ENCODE measurements around the gene ATG16L1.

The ATG16L1 gene

GRCh38 chr2:233226511-233227031 is 24.9 kb upstream of the ATG16L1 start:
- no peak overlapping the region for H3K4me3 ChIP-seq (ENCODE audit: low read length)
- no peak overlapping the region for H2AFZ ChIP-seq (ENCODE audit: low read length)
- no peaks in the 10 kb centered on the region for H3K79me2 ChIP-seq (ENCODE audit: low read length)
- no peaks in the 10 kb centered on the region for H3K36me3 ChIP-seq (replicated peaks; ENCODE audit: insufficient read depth, low read length)
- no peak overlapping the region for H3K9ac ChIP-seq (ENCODE audit: low read length)
- no peaks in the 10 kb centered on the region for H3K4me1 ChIP-seq (ENCODE audit: low read length)
- H3K9me2 ChIP-seq (replicated peaks; ENCODE audit: insufficient read depth, low read length) = no peaks in the 10 kb centered on the region
- H3K9me3 ChIP-seq (replicated peaks; ENCODE audit: insufficient read depth, low read length) = no peaks in the 10 kb centered on the region
- H3K27me3 ChIP-seq (replicated peaks; ENCODE audit: insufficient read depth, low read length) = no peaks in the 10 kb centered on the region
- no peaks in the 10 kb centered on the region for H4K20me1 ChIP-seq (ENCODE audit: insufficient read depth, low read length)
- no peaks in the 10 kb centered on the region for H3F3A ChIP-seq (ENCODE audit: insufficient read depth, low read length)
- no peak for DNase-seq
- no peak overlapping the region for H3K4me2 ChIP-seq (ENCODE audit: low read depth, low read length)
- H3K27ac ChIP-seq (ENCODE audit: low read length) = no peak overlapping the region
- TF ChIP-seq EZH2 (optimal IDR thresholded peaks at IDR 0.05; ENCODE audit: low read depth, low read length) = no peak
- TF ChIP-seq EZH2phosphoT487 (IDR thresholded peaks at IDR 0.05; ENCODE audit: low read length) = no peak
- TF ChIP-seq CTCF (IDR thresholded peaks at IDR 0.05; ENCODE audit: low read length) = no peak

- Histone ChIP-seq H3K36me3 (replicated peaks; ENCODE audit: insufficient read depth, low read length) (no peaks in the 10 kb centered on the region), H3K27me3 (replicated peaks; ENCODE audit: insufficient read depth, low read length) (no peaks in the 10 kb centered on the region), H3K9me3 (replicated peaks; ENCODE audit: insufficient read depth, low read length) (no peaks in the 10 kb centered on the region), H3F3A (ENCODE audit: insufficient read depth, low read length) (no peaks in the 10 kb centered on the region), H3K4me1 (ENCODE audit: low read length) (no peaks in the 10 kb centered on the region), H3K9ac (ENCODE audit: low read length) (no peak overlapping the region), H3K27ac (ENCODE audit: low read length) (no peak overlapping the region), H3K9me2 (replicated peaks; ENCODE audit: insufficient read depth, low read length) (no peaks in the 10 kb centered on the region), H3K79me2 (ENCODE audit: low read length) (no peaks in the 10 kb centered on the region), H3K4me3 (ENCODE audit: low read length) (no peak overlapping the region), H3K4me2 (ENCODE audit: low read depth, low read length) (no peak overlapping the region), H4K20me1 (ENCODE audit: insufficient read depth, low read length) (no peaks in the 10 kb centered on the region), H2AFZ (ENCODE audit: low read length) (no peak overlapping the region)
- no peak for TF ChIP-seq EZH2phosphoT487 (IDR thresholded peaks at IDR 0.05; ENCODE audit: low read length)
- DNase-seq = no peak
These were observed 24.0 kb upstream of the ATG16L1 start for GRCh38 chr2:233227346-233227978.

- Histone ChIP-seq H3K79me2 (ENCODE audit: low read length) (no peaks in the 10 kb centered on the region), H3K4me3 (ENCODE audit: low read length) (no peak overlapping the region), H3K9me3 (replicated peaks; ENCODE audit: insufficient read depth, low read length) (no peaks in the 10 kb centered on the region), H3K9ac (ENCODE audit: low read length) (no peak overlapping the region), H3K36me3 (replicated peaks; ENCODE audit: insufficient read depth, low read length) (no peaks in the 10 kb centered on the region), H2AFZ (ENCODE audit: low read length) (no peak overlapping the region), H3K9me2 (replicated peaks; ENCODE audit: insufficient read depth, low read length) (no peaks in the 10 kb centered on the region), H3K27ac (ENCODE audit: low read length) (no peak overlapping the region), H3K4me1 (ENCODE audit: low read length) (no peaks in the 10 kb centered on the region), H3K27me3 (replicated peaks; ENCODE audit: insufficient read depth, low read length) (no peaks in the 10 kb centered on the region), H3K4me2 (ENCODE audit: low read depth, low read length) (no peak overlapping the region), H4K20me1 (ENCODE audit: insufficient read depth, low read length) (no peaks in the 10 kb centered on the region), H3F3A (ENCODE audit: insufficient read depth, low read length) (no peaks in the 10 kb centered on the region)
- no peak for TF ChIP-seq CTCF (IDR thresholded peaks at IDR 0.05; ENCODE audit: low read length)
- DNase-seq = no peak
These were observed 23.1 kb upstream of the ATG16L1 start for GRCh38 chr2:233228376-233228775.

- Histone ChIP-seq H3K9ac (ENCODE audit: low read length) (no peak overlapping the region), H3K27me3 (replicated peaks; ENCODE audit: insufficient read depth, low read length) (no peaks in the 10 kb centered on the region), H3K9me3 (replicated peaks; ENCODE audit: insufficient read depth, low read length) (no peaks in the 10 kb centered on the region), H3K79me2 (ENCODE audit: low read length) (no peaks in the 10 kb centered on the region), H3K4me2 (ENCODE audit: low read depth, low read length) (no peak overlapping the region), H3K4me1 (ENCODE audit: low read length) (no peaks in the 10 kb centered on the region), H2AFZ (ENCODE audit: low read length) (no peak overlapping the region), H3K27ac (ENCODE audit: low read length) (no peak overlapping the region), H3K9me2 (replicated peaks; ENCODE audit: insufficient read depth, low read length) (no peaks in the 10 kb centered on the region), H3F3A (ENCODE audit: insufficient read depth, low read length) (no peaks in the 10 kb centered on the region), H4K20me1 (ENCODE audit: insufficient read depth, low read length) (no peaks in the 10 kb centered on the region), H3K36me3 (replicated peaks; ENCODE audit: insufficient read depth, low read length) (no peaks in the 10 kb centered on the region), H3K4me3 (ENCODE audit: low read length) (no peak overlapping the region)
- DNase-seq = no peak
- TF ChIP-seq CTCF (IDR thresholded peaks at IDR 0.05; ENCODE audit: low read length) (no peak), EZH2phosphoT487 (IDR thresholded peaks at IDR 0.05; ENCODE audit: low read length) (no peak), EZH2 (optimal IDR thresholded peaks at IDR 0.05; ENCODE audit: low read depth, low read length) (no peak)
These were observed 17.7 kb upstream of the ATG16L1 start for GRCh38 chr2:233233618-233234230.

Measured in MM.1S (cell line).